C4-2B (cell line): ENCODE measurements around the gene PDZRN4.

Source experiments
- H3K27ac ChIP-seq: fragments of 450-650 bp; 2 replicates; pipeline ENCODE4 v1.5.1; 2017
- ZFX ChIP-seq: fragments of 450-650 bp; IDR thresholded peaks from 2 replicates; pipeline ENCODE4 v1.6.1; 2017
- TF ChIP-seq, protein P1 (sequence below): fragments of 450-650 bp; conservative IDR thresholded peaks from 2 replicates; pipeline ENCODE4 v1.5.1; 2017; ENCODE audit warnings: mild to moderate bottlenecking

Gene PDZRN4

DNA sequence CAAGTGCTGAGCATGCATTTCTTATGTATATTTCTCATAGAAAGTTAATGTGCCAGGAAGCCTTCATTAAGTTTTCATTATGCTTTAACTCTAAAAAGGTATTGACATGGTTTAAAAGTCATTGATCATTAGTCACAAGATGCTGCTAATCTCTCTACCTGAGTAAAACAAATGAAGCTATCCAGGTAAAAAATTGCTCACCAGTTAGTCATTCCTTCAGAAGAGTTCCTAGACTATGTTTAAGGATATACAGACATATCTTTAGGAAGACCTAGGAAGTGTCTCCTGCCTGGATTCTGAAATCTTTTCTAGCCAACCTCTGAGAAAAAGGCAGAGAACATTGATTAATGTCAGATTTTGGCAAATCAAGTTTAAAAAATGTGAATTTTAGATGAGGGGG is 274.2 kb downstream of the PDZRN4 start:
- no peak overlapping the region for H3K27ac ChIP-seq
- TF ChIP-seq ZFX = no peak
- TF ChIP-seq, protein P1, sequence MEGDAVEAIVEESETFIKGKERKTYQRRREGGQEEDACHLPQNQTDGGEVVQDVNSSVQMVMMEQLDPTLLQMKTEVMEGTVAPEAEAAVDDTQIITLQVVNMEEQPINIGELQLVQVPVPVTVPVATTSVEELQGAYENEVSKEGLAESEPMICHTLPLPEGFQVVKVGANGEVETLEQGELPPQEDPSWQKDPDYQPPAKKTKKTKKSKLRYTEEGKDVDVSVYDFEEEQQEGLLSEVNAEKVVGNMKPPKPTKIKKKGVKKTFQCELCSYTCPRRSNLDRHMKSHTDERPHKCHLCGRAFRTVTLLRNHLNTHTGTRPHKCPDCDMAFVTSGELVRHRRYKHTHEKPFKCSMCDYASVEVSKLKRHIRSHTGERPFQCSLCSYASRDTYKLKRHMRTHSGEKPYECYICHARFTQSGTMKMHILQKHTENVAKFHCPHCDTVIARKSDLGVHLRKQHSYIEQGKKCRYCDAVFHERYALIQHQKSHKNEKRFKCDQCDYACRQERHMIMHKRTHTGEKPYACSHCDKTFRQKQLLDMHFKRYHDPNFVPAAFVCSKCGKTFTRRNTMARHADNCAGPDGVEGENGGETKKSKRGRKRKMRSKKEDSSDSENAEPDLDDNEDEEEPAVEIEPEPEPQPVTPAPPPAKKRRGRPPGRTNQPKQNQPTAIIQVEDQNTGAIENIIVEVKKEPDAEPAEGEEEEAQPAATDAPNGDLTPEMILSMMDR = no peak

DNA sequence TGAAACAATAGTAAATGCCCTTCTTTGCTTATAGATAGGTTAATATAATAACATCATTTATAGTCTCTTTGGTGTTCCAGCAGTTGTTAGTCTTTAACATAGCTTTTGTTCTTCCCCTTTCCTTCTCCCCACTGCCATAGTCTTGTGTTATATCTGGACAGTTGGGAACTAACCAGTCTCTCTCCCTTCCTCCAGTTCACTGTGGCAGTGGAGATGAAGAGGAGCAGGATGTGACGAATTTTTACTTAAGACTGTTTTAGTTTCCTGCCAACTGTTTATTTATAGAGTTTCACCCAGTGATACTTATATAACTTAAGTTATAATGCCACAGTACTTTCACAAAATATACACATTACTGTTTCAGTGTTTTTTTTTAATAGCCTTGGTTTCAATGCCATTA is 277.4 kb downstream of the PDZRN4 start:
- H3K27ac ChIP-seq = no peak overlapping the region
- TF ChIP-seq, protein P1 = no peak
- TF ChIP-seq ZFX = no peak

DNA sequence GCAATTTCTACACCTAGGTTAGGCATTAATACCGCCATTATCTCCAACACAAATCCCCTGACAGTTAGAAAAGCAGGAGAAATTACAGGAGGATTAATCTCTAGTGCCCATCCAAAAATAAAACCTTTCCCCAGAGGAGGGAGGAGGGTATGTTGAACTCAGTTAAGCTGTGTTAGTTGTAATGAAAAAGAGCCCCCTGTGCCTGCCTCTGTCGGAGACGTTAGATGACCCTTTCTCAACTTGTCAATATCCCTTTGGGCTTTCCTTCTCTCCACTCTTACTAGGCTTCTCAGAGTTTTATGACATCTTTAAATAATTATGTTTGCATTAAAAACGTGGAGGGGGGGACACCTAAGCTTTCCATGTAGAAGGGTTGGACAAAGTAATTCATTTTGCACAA is 278.2 kb downstream of the PDZRN4 start:
- no peak overlapping the region for H3K27ac ChIP-seq
- TF ChIP-seq, protein P1 = no peak
- no peak for TF ChIP-seq ZFX

DNA sequence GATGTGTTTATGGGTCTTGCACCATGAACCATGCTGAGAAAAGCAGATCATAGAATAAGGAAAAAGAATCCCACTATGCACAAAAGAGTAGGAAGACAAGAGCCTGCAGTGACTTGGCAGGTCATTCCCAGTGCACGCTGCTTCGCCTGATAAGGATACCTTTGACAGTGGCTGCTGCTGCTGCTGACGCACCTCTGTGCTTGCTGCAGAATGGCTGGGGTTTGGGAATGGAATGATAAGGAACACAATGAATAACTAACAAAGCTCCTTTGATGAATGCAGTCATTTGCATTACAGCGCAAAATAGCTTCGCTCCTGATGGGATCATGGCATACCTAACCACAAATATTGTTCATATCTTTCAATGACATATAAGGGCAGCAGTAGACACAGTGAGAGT is 278.7 kb downstream of the PDZRN4 start:
- no peak overlapping the region for H3K27ac ChIP-seq
- no peak for TF ChIP-seq ZFX
- TF ChIP-seq, protein P1 = no peak

DNA sequence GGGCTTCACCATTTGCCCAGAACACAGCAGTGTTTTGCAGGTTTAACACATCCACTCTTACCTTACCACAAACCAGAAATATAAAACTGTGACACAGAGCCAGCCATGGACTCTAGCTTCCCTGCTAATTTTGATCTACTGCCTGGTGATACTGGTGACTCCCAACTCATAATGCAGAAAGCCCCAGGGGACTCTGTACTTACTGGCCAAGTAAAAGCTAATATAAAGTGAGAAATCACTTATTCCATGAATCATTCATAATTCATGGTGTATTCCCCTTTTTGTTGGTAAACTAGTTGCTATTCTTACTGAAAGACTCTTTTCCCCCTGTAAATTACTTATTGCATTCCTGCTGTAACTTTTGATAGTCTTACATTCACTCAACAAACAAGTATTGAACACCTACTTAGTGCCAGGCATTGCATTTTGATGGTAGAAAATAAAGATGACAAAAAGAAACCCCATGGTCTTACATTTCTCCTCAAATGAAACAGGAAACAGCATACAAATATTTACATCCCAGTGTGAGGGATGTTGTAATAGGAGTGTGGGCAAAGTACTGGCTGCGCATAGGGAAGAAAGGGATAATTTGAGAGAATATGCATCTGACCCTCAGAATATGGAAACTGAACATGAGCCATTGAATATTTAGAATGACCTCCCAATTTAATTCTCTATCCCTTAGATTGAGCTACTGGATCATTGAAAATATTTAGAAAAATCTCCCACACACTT is 279.6 kb downstream of the PDZRN4 start:
- H3K27ac ChIP-seq = no peak overlapping the region
- TF ChIP-seq, protein P1 = no peak
- no peak for TF ChIP-seq ZFX

DNA sequence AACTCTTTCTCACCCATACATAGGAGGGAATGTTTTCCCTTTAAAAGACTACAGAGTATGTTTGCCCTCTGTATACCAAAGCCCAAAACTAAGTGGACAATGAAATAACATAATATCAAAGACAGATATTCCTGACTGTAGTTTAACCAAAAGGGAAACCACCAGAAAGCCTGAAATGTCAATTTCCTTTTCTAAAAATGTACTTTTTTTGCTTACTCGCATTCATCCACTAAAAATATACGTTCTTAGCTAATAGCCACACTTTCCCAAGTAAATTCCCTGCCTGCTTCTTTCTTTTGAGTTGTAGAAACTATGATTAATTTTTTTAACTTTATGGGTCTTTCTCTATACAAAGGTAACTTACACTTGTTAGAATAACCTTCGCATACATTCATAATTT is 280.2 kb downstream of the PDZRN4 start:
- no peak overlapping the region for H3K27ac ChIP-seq
- TF ChIP-seq ZFX = no peak
- TF ChIP-seq, protein P1 = no peak

DNA sequence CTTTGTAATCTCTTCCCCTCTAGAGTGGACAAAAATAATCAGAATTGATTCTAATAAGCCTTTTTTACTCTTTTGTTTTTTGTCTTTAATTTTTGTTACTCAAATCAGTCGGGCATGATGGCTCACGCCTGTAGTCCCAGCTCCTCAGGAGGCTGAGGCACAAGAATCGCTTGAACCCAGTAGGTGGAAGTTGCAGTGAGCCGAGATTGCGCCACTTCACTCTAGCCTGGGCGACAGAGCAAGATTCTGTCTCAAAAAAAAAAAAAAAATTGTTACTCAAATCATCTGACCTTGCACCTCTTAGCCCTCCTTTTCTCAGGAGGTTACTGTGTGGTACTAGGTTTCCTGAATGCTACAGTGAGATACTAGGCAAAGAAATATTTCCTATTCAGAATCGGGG is 280.6 kb downstream of the PDZRN4 start:
- TF ChIP-seq ZFX = no peak
- TF ChIP-seq, protein P1 = no peak
- no peak overlapping the region for H3K27ac ChIP-seq
